SK-N-SH (cell line): Measurements from ENCODE around the gene SLC2A1. TPM values are rescaled to one million over a fixed set of nuclear protein-coding genes. Genes with fewer than 3 reads are reported as not detected.

Experiments used
- CTCF ChIA-PET: fragments of 300-600, 350-600 bp; formaldehyde crosslinking; extraction: SDS; loops from one replicate; lab custom pipeline; 2021; lab: Yijun Ruan, JAX
- POLR2A ChIA-PET: fragments of 350-600 bp; sonication (Branson Sonifier 250); formaldehyde crosslinking; extraction: SDS; loops from one replicate; lab custom pipeline; 2020; ENCODE audit warnings: antibody characterized with exemption, inconsistent platforms; lab: Yijun Ruan, JAX
- DNase-seq: peaks from one replicate; pipeline ENCODE4 v3.0.0; 2012
- H2AFZ ChIP-seq: fragments of 200-600 bp; sonication (generic); 2 replicates; pipeline ENCODE4 v1.8.1; 2016; ENCODE audit warnings: antibody characterized with exemption, mild to moderate bottlenecking, low read depth
- H3F3A ChIP-seq: fragments of 200-600 bp; sonication (generic); replicated peaks from 2 replicates; pipeline ENCODE3; 2016; ENCODE audit warnings: antibody characterized with exemption, mild to moderate bottlenecking; ENCODE audit not compliant: insufficient read depth
- H3K27ac ChIP-seq, 2 experiments: fragments of 200-500 bp in 1 of 2; fragments of 200-600 bp in 1 of 2; sonication (Bioruptor generic) in 1 of 2; sonication (generic), shearing (Covaris generic) in 1 of 2; 2 replicates each; pipeline versions ENCODE4 v1.5.1 to v1.6.1; 2014 to 2016; ENCODE audit warnings: low read depth in 2 of 2, inconsistent platforms in 1 of 2, low read length in 1 of 2, mild to moderate bottlenecking in 1 of 2, mixed read lengths in 1 of 2
- H3K27me3 ChIP-seq: fragments of 200-600 bp; sonication (generic), shearing (Covaris generic); 2 replicates; pipeline ENCODE4 v1.6.1; 2016; ENCODE audit warnings: mixed run types; ENCODE audit not compliant: insufficient read depth
- H3K36me3 ChIP-seq, 2 experiments: fragments of 200-500 bp in 1 of 2; fragments of 200-600 bp in 1 of 2; sonication (Bioruptor generic) in 1 of 2; sonication (generic) in 1 of 2; replicated peaks in 1 of 2; 2 replicates each; pipeline versions ENCODE3 to v1.5.1; 2014 to 2016; ENCODE audit warnings: low read length in 1 of 2, mild to moderate bottlenecking in 1 of 2; ENCODE audit not compliant: insufficient read depth in 2 of 2, control insufficient read depth in 1 of 2
- H3K4me1 ChIP-seq, 2 experiments: fragments of 200-500 bp in 1 of 2; fragments of 200-600 bp in 1 of 2; sonication (Bioruptor generic) in 1 of 2; sonication (generic), shearing (Covaris generic) in 1 of 2; 2 replicates each; pipeline versions ENCODE4 v1.5.1 to v1.6.1; 2014 to 2016; ENCODE audit warnings: low read depth in 1 of 2, low read length in 1 of 2, mixed run types in 1 of 2; ENCODE audit not compliant: insufficient read depth in 2 of 2, control insufficient read depth in 1 of 2
- H3K4me2 ChIP-seq: fragments of 200-600 bp; sonication (generic), shearing (Covaris generic); 2 replicates; pipeline ENCODE4 v1.6.1; 2017; ENCODE audit warnings: mixed run types
- H3K4me3 ChIP-seq, 2 experiments: fragments of 200-500 bp in 1 of 2; fragments of 200-600 bp in 1 of 2; sonication (Bioruptor generic) in 1 of 2; sonication (generic), shearing (Covaris generic) in 1 of 2; 2 replicates each; pipeline versions ENCODE4 v1.5.1 to v1.8.1; 2014 to 2016; ENCODE audit warnings: low read depth in 2 of 2, inconsistent platforms in 1 of 2, low read length in 1 of 2, mild to moderate bottlenecking in 1 of 2, mixed read lengths in 1 of 2, moderate library complexity in 1 of 2
- H3K79me2 ChIP-seq: fragments of 200-600 bp; sonication (generic); 2 replicates; pipeline ENCODE4 v1.8.1; 2017; ENCODE audit warnings: mild to moderate bottlenecking; ENCODE audit not compliant: insufficient read depth
- H3K9ac ChIP-seq: fragments of 200-600 bp; sonication (generic); 2 replicates; pipeline ENCODE4 v1.6.1; 2017; ENCODE audit warnings: mixed run types
- H3K9me2 ChIP-seq: fragments of 200-600 bp; sonication (generic); 2 replicates; pipeline ENCODE4 v1.6.1; 2017; ENCODE audit warnings: mixed run types
- H3K9me3 ChIP-seq: fragments of 200-600 bp; sonication (generic); 2 replicates; pipeline ENCODE4 v1.6.1; 2017; ENCODE audit warnings: mixed run types, mild to moderate bottlenecking, moderate library complexity
- H4K20me1 ChIP-seq: fragments of 200-600 bp; sonication (generic); 2 replicates; pipeline ENCODE4 v1.6.1; 2017; ENCODE audit warnings: mild to moderate bottlenecking, mixed run types; ENCODE audit not compliant: insufficient read depth
- CTCF ChIP-seq: fragments of 200-600 bp; sonication (generic); IDR thresholded peaks from 2 replicates; pipeline ENCODE4 v1.6.1; 2017; ENCODE audit warnings: antibody characterized with exemption, mild to moderate bottlenecking, moderate library complexity
- EP300 ChIP-seq, 2 experiments: IDR thresholded peaks; 2 replicates each; pipeline versions ENCODE4 v1.4.0 to v1.6.1; 2012; ENCODE audit warnings: borderline replicate concordance in 1 of 2, low read depth in 1 of 2, low read length in 1 of 2
- FOXJ3 ChIP-seq: sonication (generic); formaldehyde crosslinking; IDR thresholded peaks from 2 replicates; pipeline ENCODE4 v1.5.1; 2020; ENCODE audit warnings: mild to moderate bottlenecking, missing genetic modification reagents
- FOXM1 ChIP-seq: IDR thresholded peaks from 2 replicates; pipeline ENCODE4 v1.4.0; 2012; ENCODE audit warnings: low read depth, mild to moderate bottlenecking
- JUND ChIP-seq: IDR thresholded peaks from 2 replicates; pipeline ENCODE4 v1.4.0; 2012
- MXI1 ChIP-seq: IDR thresholded peaks from 2 replicates; pipeline ENCODE4 v1.6.1; 2012; ENCODE audit warnings: mild to moderate bottlenecking, low read depth, low read length, improper control_type of control experiment
- NFIC ChIP-seq: IDR thresholded peaks from 2 replicates; pipeline ENCODE4 v1.4.0; 2012; ENCODE audit warnings: borderline replicate concordance
- NRF1 ChIP-seq: IDR thresholded peaks from 2 replicates; pipeline ENCODE4 v1.6.1; 2012; ENCODE audit warnings: low read depth, mild to moderate bottlenecking, low read length
- POLR2AphosphoS5 ChIP-seq: IDR thresholded peaks from 2 replicates; pipeline ENCODE4 v1.6.1; 2012; ENCODE audit warnings: low read depth, low read length
- RAD21 ChIP-seq: IDR thresholded peaks from 2 replicates; pipeline ENCODE4 v1.6.1; 2012; ENCODE audit warnings: mild to moderate bottlenecking, low read length
- RCOR1 ChIP-seq: fragments of 150-350 bp; IDR thresholded peaks from 2 replicates; pipeline ENCODE4 v1.6.1; 2017; ENCODE audit warnings: antibody characterized with exemption, low read length
- SMC3 ChIP-seq: IDR thresholded peaks from 2 replicates; pipeline ENCODE4 v1.6.1; 2012; ENCODE audit warnings: low read depth, low read length, improper control_type of control experiment
- TAF1 ChIP-seq: IDR thresholded peaks from 2 replicates; pipeline ENCODE4 v1.6.1; 2012; ENCODE audit warnings: low read depth, mild to moderate bottlenecking, low read length, moderate library complexity, borderline replicate concordance
- TCF12 ChIP-seq: IDR thresholded peaks from 2 replicates; pipeline ENCODE4 v1.4.0; 2012
- USF1 ChIP-seq: IDR thresholded peaks from 2 replicates; pipeline ENCODE4 v1.4.0; 2012; ENCODE audit warnings: low read depth, borderline replicate concordance
- USF2 ChIP-seq: fragments of 150-350 bp; IDR thresholded peaks from 2 replicates; pipeline ENCODE4 v1.6.1; 2017; ENCODE audit warnings: antibody characterized with exemption, low read length, low read depth, borderline replicate concordance
- WGBS: methylation state at CpG from one replicate; pipeline ENCODE4 v1.1.6; 2017; ENCODE audit warnings: low lambda C conversion rate; 5-methylcytosine and 5-hydroxymethylcytosine counted together
- polyA plus RNA-seq, 3 experiments: library from polyadenylated mRNA; depleted of rRNA; stranded (reverse); fragments of >200 nt; gene quantifications; 2 replicates each; pipeline ENCODE4 v1.2.3, GENCODE V29; 2012

The SLC2A1 gene
- polyA plus RNA-seq, 1 of the 3 experiments (the other 2 are of a cell fraction), result 63.8 TPM

GRCh38 chr1:43004587-43005459, 46.2 kb upstream of the SLC2A1 start:
- no peaks in the 10 kb centered on the region for H3K9me3 ChIP-seq
- H3K36me3 ChIP-seq, result no peaks in the 10 kb centered on the region
- H3K27me3 ChIP-seq, result no peaks in the 10 kb centered on the region
- H2AFZ ChIP-seq, result no peak overlapping the region
- 79% methylated on average over 9 of the region's 9 CpGs for WGBS
- H3K4me2 ChIP-seq, result no peak overlapping the region
- ChIA-PET POLR2A (interaction anchor here (1.0 to 1.6 kb wide), 5 partner anchors 19 to 45 kb away, joined by 3 to 13 read pairs (median 5); partner anchors contain the start of gene SLC2A1), CTCF (interaction anchor here (1.0 to 1.7 kb wide), 3 partner anchors 22 to 82 kb away, joined by 4 to 14 read pairs (median 5); no protein-coding TSS in a partner anchor)
- no peak overlapping the region for H3K9ac ChIP-seq
- H3F3A ChIP-seq, result no peaks in the 10 kb centered on the region
- TF ChIP-seq USF1 (no peak), SMC3 (no peak), FOXJ3 (no peak), RCOR1 (no peak)
- H3K27ac ChIP-seq, result peak overlapping the region in 1 of 2 experiments; percentile 96; a peak in 2 of 4 replicates
- no peak overlapping the region for H3K4me3 ChIP-seq
- DNase-seq, result no peak
- no peaks in the 10 kb centered on the region for H3K79me2 ChIP-seq
- no peaks in the 10 kb centered on the region for H4K20me1 ChIP-seq
- H3K9me2 ChIP-seq, result no peaks in the 10 kb centered on the region
- peaks cover 0 to 22% of the 10 kb centered on the region in 2 experiments; a peak in 2 of 4 replicates for H3K4me1 ChIP-seq

GRCh38 chr1:43002766-43003165, 44.1 kb upstream of the SLC2A1 start:
- TF ChIP-seq POLR2AphosphoS5, result no peak
- TF ChIP-seq EP300 (IDR thresholded peaks at IDR 0.05; ENCODE audit: borderline replicate concordance in 1 of 2, low read depth in 1 of 2, low read length in 1 of 2), result no peak
- TF ChIP-seq TAF1, result no peak
- TF ChIP-seq CTCF, result no peak
- TF ChIP-seq USF2, result no peak
- no peak for TF ChIP-seq TCF12
- TF ChIP-seq SMC3, result no peak
- TF ChIP-seq NRF1, result no peak
- TF ChIP-seq RAD21, result no peak
- TF ChIP-seq JUND, result no peak
- no peak for TF ChIP-seq FOXJ3
- no peak for TF ChIP-seq FOXM1
- no peak for TF ChIP-seq NFIC
- no peak for TF ChIP-seq MXI1
- TF ChIP-seq USF1, result no peak
- no peak for TF ChIP-seq RCOR1
- TF ChIP-seq, all 33 proteins: peak for 0
- H3K4me3 ChIP-seq, result no peak overlapping the region
- no peaks in the 10 kb centered on the region for H3K9me3 ChIP-seq
- H3K9ac ChIP-seq, result no peak overlapping the region
- H3K27ac ChIP-seq, result no peak overlapping the region
- 80% methylated on average over 1 of the region's 1 CpG for WGBS
- no peaks in the 10 kb centered on the region for H3K9me2 ChIP-seq
- H4K20me1 ChIP-seq, result no peaks in the 10 kb centered on the region
- H3K4me2 ChIP-seq, result no peak overlapping the region
- H3K27me3 ChIP-seq, result no peaks in the 10 kb centered on the region
- no peaks in the 10 kb centered on the region for H3K79me2 ChIP-seq
- POLR2A ChIA-PET, result no interaction called here
- H3F3A ChIP-seq, result no peaks in the 10 kb centered on the region
- DNase-seq, result no peak
- no peaks in the 10 kb centered on the region for H3K36me3 ChIP-seq
- H3K4me1 ChIP-seq, result peaks cover 0 to 17% of the 10 kb centered on the region in 2 experiments; a peak in 1 of 4 replicates
- CTCF ChIA-PET, result interaction anchor here (0.9 kb wide), 1 partner anchor 71 kb away, joined by 3 read pairs; no protein-coding TSS in a partner anchor
- H2AFZ ChIP-seq, result no peak overlapping the region
